Activated CD4-positive, alpha-beta T cell treated with anti-CD3 and anti-CD28 coated beads, Interleukin-2, Interleukin-6, amounts not matched to agents 100 ng/mL and 50 ng/mL, durations not matched to agents 16 hours and 8 hours (primary cell): ENCODE measurements around the gene PFDN6.
"Not testable (repeated sequence)": the region's sequence is repeated elsewhere in the genome, so short reads cannot be mapped to it uniquely, and the experiment has no call there.

Experiments
- DNase-seq: peaks from one replicate; pipeline ENCODE4 v3.0.0-alpha.2; 2020

PFDN6 gene

GRCh38 chr6:33273924-33274902 lies 15.2 kb upstream of the PFDN6 start:
- no peak for DNase-seq

DNA sequence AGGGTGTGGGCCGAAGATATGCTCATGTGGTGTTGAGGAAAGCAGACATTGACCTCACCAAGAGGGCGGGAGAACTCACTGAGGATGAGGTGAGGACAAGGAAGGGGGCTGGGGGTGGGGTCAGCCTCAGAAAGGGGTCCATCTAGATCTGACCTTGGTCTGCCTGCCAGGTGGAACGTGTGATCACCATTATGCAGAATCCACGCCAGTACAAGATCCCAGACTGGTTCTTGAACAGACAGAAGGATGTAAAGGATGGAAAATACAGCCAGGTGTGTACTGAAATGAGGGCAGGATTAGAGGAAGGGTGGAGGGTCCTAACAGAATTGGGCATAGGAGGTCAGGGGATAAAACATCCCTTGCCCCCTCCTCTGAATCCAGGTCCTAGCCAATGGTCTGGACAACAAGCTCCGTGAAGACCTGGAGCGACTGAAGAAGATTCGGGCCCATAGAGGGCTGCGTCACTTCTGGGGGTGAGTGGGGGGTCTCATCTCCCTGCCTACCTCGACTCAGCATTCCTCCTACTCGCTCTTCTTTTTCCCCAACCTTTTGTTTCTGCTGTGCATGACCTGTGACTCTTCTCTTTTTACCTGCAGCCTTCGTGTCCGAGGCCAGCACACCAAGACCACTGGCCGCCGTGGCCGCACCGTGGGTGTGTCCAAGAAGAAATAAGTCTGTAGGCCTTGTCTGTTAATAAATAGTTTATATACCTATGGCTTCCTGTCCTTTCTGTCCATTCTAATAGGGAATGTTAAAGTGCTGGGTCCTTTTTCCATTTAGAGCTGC lies 13.4 kb upstream of the PFDN6 start:
- peak; percentile 48 for DNase-seq

DNA sequence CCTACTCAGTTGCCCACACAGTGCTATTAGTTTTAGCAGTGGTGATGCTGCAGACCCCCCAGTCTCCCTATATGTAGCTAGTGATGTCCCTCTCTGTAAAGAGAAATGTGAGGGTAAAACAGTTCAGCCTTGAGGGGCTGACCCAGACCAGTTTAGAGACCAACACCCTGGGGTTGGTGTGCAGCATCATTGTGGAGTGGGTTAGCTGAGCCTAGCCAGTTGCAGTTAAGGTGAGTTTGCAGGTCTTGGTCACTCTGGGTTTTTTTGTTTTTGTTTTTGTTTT lies 12.9 kb upstream of the PFDN6 start:
- DNase-seq: no peak

GRCh38 chr6:33276864-33277662 lies 12.3 kb upstream of the PFDN6 start, which contains the start of gene B3GALT4:
B3GALT4 (plus strand) TSS chr6:33277123; CDS start chr6:33277420, 297 bp downstream.
- peak; percentile 89 for DNase-seq

DNA sequence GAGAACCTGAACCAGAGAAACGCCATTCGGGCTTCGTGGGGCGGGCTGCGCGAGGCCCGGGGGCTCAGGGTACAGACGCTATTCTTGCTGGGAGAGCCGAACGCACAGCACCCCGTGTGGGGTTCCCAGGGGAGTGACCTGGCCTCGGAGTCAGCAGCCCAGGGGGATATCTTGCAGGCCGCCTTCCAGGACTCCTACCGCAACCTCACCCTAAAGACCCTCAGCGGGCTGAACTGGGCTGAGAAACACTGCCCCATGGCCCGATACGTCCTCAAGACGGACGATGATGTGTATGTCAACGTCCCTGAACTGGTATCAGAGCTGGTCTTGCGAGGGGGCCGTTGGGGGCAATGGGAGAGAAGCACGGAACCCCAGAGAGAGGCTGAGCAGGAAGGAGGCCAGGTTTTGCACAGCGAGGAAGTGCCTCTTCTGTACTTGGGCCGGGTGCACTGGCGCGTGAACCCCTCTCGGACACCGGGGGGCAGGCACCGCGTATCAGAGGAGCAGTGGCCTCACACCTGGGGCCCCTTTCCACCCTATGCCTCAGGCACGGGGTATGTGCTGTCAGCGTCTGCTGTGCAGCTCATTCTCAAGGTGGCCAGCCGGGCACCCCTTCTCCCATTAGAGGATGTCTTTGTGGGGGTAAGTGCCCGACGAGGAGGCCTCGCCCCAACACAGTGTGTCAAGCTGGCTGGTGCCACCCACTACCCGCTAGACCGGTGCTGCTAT lies 11.6 kb upstream of the PFDN6 start:
- peak; percentile 47 for DNase-seq

DNA sequence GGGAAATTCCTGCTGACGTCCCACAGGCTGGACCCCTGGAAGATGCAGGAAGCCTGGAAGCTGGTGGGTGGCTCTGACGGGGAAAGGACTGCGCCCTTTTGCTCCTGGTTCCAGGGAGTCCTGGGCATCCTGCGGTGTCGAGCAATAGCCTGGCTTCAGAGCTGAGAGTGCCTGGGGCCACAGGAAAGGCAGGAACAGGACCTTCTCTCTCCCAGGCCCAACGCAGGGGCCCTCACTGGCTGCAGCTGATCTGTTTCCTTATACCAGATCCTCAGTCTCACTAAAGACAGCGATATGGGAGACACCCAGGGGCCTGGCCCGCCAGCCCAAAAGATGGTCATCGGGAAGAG lies 11.0 kb upstream of the PFDN6 start:
- DNase-seq: no peak

GRCh38 chr6:33278810-33279209 lies 10.6 kb upstream of the PFDN6 start:
- DNase-seq: no peak

DNA sequence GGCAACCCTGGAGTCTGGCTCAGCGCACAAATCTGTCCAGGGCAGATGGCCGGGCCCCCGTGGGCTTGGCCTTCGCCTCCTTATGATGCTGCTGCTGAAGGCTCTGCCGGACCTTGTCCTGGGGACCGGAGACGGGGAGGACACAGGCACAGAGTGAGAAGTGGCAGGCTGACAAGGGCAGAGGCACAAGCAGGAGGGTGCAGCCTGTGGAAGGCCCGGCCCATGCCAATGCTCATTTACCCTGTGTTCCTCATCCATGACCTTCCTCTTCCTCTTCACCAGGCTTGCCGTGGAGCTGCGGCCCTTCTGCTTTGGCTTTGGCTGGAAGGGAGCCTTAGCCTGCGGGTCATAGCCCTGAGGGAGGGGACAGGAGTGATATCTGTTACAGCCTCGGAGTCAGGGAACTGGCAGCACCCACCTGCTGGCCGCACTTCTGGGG lies 10.1 kb upstream of the PFDN6 start:
- DNase-seq: no peak

- no peak for DNase-seq
These were observed 9.4 kb upstream of the PFDN6 start for GRCh38 chr6:33279971-33280511.

- DNase-seq: no peak
These were observed 8.9 kb upstream of the PFDN6 start for GRCh38 chr6:33280539-33280938.

DNA sequence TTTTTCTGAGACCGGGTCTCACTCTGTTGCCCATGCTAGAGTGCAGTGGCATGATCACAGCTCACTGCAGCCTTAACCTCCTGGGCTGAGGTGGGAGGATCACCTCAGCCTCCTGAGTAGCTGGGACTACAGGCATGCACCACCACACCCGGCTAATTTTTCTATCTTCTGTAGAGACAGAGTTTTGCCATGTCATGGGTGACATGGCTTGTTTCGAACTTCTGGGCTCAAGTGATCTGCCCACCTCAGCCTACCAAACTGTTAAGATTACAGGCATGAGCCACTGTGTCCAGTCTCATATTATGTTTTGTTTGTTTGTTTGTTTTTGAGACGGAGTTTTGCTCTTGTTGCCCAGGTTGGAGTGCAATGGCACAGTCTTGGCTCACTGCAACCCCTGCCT lies 4.2 kb upstream of the PFDN6 start:
- not testable (repeated sequence) for DNase-seq

DNA sequence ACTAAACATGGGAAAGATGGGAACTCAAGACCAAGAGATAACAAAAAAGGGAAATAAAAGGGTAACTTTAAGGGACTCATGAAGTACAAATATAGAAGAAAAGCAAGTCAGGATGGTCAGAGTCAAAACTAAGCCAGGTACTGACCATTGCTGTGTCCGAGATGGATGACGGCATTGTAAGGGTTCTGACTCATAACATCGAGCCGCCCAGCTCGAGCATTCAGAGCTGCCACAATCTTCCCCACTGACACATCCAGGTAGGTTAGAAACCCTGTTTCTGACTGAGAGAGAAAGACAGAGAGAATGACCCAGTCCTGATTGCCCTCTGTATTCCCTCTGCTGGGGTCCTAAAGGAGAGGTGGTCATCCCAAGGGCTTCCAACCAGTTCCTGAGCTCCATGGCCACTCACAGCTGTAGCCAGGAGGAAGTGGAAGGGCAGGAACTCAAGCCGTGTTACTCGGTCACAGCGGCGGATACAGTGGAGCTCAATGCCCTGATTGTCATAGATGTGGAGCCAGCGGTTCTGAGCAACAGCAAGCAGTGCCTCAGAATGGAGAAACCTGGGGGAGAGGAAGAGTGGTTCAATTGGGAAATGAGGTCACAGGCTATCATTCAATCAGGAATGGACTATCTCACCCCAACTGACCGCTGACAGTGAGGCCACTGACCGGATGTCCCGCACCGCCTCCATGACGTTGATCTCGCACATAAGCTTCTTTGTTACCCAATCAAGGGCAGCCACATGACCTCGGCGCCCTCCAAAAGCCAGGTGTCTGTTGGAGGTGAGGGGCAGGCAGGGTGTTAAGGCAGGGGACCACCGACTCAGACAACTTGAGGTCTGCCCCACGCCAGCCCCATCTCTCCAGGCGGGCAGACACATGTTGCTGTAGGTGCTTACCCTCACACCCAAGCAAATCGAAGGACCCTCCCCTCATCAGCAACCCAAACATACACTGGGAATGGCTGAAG lies 2.2 kb upstream of the PFDN6 start:
- DNase-seq: no peak

- no peak for DNase-seq
These were observed 1.1 kb upstream of the PFDN6 start for GRCh38 chr6:33288141-33288920.

- no peak for DNase-seq
These were observed 449 bp downstream of the PFDN6 start for GRCh38 chr6:33289784-33290315.

- DNase-seq: no peak
These were observed 1.1 kb downstream of the PFDN6 start for GRCh38 chr6:33290459-33290858.

- DNase-seq: no peak
These were observed 3.7 kb downstream of the PFDN6 start for GRCh38 chr6:33292996-33293682.

DNA sequence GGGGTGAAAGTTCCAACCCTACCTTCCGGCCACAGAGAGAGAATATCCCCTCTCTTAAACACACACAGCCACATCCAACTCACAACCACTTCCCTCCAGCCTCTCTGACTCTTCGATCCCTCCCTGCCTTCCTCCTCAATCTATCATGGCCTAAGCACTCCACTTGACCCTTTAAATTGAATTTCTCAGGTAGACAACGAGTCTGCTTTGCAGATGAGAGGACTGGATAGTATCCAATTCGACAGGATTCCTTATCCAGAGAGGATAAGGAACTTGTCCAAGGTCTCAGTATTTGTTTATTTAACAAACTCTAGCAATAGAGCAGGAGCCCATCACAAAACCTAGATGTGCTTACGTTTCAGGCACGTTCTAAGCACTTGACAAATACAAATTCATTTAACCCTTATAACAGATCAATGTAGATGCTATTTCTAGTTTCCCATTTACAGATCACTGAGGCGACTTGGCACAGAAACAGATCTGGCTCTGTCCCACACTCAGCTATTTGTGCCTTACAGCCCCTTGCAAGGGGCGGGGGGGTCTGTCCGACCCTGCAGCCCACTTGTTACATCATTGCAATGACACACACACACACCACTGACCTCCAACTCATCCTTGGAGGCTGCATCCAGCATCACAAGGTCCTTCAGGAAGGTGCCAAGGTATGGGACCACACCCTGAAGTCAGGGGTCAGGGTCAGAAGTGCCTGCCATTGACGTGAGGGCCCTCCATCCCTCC lies 4.9 kb downstream of the PFDN6 start:
- DNase-seq: no peak

GRCh38 chr6:33295621-33296369 lies 6.4 kb downstream of the PFDN6 start:
- no peak for DNase-seq
